Epithelial cell of esophagus (primary cell): ENCODE measurements around the gene MAGEA9.
"Not testable (repeated sequence)": the region's sequence is repeated elsewhere in the genome, so short reads cannot be mapped to it uniquely, and the experiment has no call there.

Experiments
- DNase-seq: peaks from one replicate; pipeline ENCODE4 v3.0.0; 2010; ENCODE audit warnings: low read depth
- H3K4me3 ChIP-seq: 2 replicates; pipeline ENCODE4 v1.5.1; 2011; ENCODE audit warnings: mild to moderate bottlenecking, low read length, control low read depth
- TF ChIP-seq, protein P1 (sequence below): IDR thresholded peaks from 2 replicates; pipeline ENCODE4 v1.5.1; 2011; ENCODE audit warnings: low read depth, mild to moderate bottlenecking, low read length, control low read depth, inconsistent platforms; ENCODE audit not compliant: insufficient read depth; ENCODE audit errors: missing control alignments

Gene MAGEA9

DNA sequence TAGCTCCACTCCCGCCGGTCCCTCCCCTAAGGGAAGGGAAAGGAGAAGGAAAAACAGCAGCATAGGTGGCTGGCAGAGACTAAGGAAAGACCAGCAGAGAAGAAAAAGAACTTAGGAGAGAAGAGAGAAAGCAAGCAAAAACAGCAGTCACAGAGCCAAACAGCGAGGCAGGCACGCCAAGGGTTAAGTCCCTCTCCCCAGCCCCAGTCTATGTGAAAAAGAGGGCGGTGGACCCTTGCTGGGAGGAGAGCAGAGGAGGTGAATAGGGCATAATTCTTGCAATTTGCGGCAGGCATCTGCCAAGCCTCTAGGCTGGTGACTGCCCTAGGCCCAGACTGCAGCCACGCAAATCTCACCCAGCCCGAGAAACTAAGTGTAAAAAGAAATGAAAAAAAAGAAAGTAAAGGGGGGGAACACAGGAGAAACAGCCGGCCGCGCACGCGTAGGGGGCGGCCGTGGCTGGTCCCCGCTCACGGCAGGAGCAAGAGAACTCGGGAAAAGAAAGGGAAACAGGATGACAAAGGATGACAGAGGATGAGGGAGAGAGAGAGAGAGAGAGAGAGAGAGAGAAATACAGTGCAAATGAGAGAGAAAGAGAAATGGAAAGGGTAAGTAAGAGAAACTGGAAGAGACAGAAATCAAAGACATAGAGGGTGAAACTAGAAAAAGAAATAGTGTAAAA, 48.6 kb downstream of the MAGEA9 start:
- TF ChIP-seq, protein P1, sequence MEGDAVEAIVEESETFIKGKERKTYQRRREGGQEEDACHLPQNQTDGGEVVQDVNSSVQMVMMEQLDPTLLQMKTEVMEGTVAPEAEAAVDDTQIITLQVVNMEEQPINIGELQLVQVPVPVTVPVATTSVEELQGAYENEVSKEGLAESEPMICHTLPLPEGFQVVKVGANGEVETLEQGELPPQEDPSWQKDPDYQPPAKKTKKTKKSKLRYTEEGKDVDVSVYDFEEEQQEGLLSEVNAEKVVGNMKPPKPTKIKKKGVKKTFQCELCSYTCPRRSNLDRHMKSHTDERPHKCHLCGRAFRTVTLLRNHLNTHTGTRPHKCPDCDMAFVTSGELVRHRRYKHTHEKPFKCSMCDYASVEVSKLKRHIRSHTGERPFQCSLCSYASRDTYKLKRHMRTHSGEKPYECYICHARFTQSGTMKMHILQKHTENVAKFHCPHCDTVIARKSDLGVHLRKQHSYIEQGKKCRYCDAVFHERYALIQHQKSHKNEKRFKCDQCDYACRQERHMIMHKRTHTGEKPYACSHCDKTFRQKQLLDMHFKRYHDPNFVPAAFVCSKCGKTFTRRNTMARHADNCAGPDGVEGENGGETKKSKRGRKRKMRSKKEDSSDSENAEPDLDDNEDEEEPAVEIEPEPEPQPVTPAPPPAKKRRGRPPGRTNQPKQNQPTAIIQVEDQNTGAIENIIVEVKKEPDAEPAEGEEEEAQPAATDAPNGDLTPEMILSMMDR: no peak
- peak; percentile 9 for DNase-seq
- H3K4me3 ChIP-seq: peak overlapping the region; percentile 14

DNA sequence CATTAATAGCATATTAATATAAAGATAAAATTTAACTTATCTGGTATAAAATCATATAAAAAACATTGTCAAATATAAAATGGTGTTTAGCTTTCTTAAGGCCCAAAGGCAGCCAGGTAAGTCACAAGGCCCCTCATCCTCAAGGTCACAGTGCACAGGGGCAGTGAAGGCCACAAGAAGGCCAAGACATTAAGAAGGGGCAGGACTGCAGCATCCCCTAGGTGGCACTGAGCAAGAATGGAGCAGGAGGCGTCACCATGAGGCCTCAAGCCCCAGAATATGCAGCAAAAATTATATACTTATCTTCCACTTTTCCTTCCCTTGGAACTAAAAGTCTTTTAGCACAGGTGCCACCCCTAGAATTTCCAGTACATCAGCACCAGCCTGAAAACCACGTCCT, 49.7 kb downstream of the MAGEA9 start:
- H3K4me3 ChIP-seq: no peak overlapping the region
- DNase-seq: no peak
- TF ChIP-seq, protein P1: no peak

DNA sequence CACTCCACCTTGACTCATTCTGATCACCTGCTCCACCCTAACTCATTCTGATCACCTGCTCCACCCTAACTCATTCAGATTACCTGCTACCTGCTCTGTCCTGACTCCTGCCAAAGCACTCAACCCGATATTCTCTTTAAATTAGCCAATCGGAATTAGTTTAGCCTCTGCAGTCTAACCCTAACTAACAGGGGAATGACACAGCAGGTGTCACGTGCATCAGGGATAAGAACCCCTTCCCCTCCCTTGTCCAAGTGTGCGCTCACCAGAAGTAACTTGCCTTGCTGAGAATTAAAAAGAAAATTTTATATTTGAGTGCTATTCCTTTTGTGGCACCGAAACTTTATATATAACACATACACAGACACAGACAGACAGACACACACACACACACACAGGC, 55.0 kb downstream of the MAGEA9 start:
- not testable (repeated sequence) for H3K4me3 ChIP-seq, DNase-seq

DNA sequence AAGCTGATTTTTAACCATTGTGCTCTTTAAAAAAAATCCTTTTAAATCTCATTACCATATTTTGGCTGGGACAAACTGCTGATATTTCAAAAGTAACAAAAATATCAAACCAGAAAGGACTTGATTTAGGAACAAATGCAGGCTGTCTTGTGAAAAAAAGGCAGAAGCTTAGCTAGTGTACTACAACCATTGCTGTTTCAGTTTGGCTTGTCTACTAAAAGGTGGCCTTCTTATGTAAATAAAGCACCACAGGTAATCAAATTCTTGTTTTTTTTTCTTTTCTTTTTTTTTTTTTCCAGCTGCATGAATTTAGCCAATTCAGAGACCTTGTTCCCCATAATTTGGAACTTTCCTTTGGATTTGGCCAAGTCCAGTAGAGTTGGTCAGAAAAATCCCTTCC, 55.4 kb downstream of the MAGEA9 start:
- TF ChIP-seq, protein P1: no peak
- no peak for DNase-seq
- no peak overlapping the region for H3K4me3 ChIP-seq
